Activated CD8-positive, alpha-beta memory T cell treated with anti-CD3 and anti-CD28 coated beads, Interleukin-2, amount 50 U/mL, for 48 hours (primary cell): Measurements from ENCODE around the gene CLMP.
"Not testable (repeated sequence)": the region's sequence is repeated elsewhere in the genome, so short reads cannot be mapped to it uniquely, and the experiment has no call there.

Experiments used
- DNase-seq: peaks from one replicate; pipeline ENCODE4 v3.0.0-alpha.2; 2020

The CLMP gene

GRCh38 chr11:123164732-123165450, 30.2 kb downstream of the CLMP start:
- DNase-seq: no peak

GRCh38 chr11:123163621-123164020, 31.4 kb downstream of the CLMP start:
- no peak for DNase-seq

GRCh38 chr11:123161376-123162030, 33.5 kb downstream of the CLMP start:
- DNase-seq: no peak

DNA sequence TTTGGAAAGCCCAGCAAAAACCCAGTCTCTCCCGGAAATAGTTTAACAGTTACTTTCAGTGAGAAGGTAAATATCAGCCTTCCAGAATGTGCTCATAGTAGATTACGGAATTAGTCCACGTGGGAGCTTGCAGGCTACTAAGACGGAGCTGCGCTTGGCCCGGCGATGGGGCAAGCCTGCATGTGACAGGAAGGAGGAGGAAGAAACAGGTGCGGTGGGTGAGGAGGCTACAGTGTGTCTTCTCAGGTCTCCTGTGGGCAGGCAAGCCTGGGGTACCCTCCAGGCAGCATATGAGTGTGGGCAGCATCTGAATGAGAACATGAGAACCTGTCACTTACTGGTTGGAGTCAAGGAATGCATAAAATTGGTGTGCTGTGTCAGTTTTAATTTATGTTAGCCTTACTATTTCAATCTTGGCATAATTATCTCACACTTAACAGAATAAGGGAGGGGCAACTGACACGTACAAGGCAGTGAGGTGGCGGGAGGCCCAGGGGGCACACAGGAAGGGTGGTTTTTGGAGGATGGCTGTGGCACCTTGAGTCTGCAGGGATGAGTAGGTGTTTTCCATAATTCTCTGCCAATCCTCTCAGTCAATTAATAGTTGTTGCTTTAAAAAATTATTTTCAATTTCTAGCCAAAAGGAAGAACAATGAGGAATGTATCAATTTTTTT, 35.7 kb downstream of the CLMP start:
- DNase-seq: peak; percentile 54

DNA sequence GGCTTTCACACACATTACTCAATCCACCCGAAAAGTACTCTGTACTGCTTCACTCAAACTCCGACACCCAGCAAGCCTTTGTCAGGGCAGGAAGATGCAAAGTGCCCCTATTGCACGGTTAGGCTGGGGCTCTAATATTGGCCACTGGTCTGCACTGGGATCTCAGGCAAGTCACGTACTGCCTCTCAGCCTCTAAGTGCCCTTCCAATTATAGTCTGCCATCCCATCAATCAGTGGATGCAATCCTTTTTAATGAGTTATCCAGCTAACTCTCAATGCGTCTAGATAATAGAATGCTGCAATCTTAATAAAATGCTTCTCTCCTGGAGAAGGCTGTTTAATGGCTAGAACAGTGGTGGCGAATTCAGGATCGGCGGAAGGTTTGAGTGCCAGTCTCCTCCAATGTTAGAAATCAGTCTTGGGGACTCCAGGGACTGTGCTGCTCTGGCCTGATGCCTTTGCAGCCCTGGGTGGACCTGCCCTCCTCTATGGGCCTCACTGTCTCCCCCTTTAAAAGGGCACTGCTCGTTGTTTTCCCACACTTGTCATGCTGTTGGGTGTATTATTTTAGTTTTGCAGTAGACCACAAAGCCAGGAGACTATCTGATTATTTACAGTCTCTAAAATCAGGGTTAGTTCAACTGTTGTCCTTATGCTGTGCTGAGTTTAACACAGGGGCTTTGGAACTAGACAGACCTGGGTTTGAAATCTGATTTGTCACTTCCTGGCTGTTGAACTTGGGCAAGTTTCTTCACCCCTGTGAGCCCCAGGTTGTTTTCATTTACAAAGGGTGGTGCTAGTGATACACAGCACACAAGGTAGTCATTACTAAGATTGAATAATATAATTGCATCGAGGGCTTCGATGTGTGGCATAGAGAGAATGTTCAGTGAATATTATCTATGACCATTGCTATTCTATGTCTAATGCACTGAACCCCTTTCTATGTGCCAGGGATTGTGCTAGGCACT, 36.7 kb downstream of the CLMP start:
- DNase-seq: no peak

- no peak for DNase-seq
These were observed 42.1 kb downstream of the CLMP start for GRCh38 chr11:123152951-123153350.

GRCh38 chr11:123152346-123152745, 42.7 kb downstream of the CLMP start:
- DNase-seq: not testable (repeated sequence)

GRCh38 chr11:123151796-123152195, 43.3 kb downstream of the CLMP start:
- DNase-seq: no peak

DNA sequence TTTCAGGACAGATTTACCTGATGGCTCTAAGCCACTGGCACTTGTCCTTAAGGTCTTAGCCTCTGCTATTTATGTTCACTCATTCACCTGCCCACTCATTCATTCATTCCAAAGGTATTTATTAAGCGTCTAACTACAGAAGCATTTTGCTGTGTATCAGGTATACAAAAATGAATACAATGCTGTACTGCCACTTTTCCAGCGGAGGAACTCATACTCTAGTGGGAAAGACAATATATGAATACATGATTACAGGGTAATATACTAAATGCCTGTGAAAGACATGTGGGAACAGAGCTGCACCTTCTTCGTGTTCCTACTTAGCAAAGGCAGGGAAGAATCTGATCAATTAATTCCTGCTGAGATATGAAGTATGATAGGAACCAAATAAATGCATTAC, 43.7 kb downstream of the CLMP start:
- no peak for DNase-seq

GRCh38 chr11:123150882-123151281, 44.2 kb downstream of the CLMP start:
- DNase-seq: no peak

- no peak for DNase-seq
These were observed 46.1 kb downstream of the CLMP start for GRCh38 chr11:123148965-123149364.

DNA sequence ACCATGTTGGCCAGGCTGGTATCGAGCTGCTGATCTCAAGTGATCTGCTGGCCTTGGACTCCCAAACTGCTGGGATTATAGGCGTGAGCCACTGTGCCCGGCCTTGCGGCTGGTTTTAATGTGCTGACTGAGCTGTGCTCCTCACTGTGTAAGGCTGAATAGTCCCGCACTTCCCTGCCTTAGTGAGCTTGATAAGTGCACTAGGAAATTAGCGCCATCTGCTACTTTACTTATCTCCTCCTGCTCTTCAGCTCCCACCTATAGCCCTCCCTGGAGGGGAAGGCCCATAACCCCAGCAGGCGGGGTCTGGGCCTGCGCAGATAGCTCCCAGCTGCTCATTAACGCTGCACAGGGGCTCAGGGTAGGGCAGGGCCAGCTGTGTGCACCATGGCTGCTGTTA, 49.4 kb downstream of the CLMP start:
- DNase-seq: no peak

GRCh38 chr11:123145220-123145619, 49.8 kb downstream of the CLMP start:
- DNase-seq: no peak

DNA sequence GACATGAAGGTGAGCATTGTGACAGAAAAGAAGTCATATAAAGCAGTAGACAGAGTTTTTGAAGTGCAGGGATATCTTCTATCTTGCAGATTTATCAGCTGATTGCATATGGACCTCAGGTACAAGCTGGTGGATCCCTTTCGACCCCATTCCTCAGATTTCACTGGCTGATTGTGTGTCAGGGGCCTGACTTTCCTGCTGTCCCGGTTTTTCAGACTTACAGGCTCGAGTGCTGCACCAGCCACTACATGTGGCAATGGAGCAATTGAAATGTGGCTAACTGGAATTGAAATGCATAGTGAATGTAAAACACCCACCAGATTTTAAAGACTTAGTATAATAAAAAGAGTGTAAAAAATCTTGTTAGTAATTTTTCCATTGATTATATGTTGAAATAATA, 50.3 kb downstream of the CLMP start:
- DNase-seq: no peak

DNA sequence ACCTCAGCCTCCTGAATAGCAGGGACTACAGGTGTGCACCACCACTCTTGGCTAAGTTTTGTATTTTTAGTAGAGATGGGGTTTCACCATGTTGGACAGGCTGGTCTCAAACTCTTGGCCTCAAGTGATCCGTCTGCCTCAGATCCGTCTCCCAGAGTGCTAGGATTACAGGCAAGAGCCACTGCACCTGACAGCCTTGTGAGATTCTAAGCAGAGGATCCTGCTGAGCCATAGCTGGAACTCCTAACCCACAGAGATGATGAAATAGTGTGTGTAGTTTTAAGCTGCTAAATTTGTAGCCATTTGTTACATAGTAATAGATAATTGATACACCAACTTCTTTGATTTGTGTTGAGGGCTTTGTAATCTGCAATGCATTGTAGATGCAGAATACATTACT, 51.1 kb downstream of the CLMP start:
- no peak for DNase-seq

- DNase-seq: no peak
These were observed 51.6 kb downstream of the CLMP start for GRCh38 chr11:123143476-123143875.

GRCh38 chr11:123139206-123139605, 55.8 kb downstream of the CLMP start:
- no peak for DNase-seq

DNA sequence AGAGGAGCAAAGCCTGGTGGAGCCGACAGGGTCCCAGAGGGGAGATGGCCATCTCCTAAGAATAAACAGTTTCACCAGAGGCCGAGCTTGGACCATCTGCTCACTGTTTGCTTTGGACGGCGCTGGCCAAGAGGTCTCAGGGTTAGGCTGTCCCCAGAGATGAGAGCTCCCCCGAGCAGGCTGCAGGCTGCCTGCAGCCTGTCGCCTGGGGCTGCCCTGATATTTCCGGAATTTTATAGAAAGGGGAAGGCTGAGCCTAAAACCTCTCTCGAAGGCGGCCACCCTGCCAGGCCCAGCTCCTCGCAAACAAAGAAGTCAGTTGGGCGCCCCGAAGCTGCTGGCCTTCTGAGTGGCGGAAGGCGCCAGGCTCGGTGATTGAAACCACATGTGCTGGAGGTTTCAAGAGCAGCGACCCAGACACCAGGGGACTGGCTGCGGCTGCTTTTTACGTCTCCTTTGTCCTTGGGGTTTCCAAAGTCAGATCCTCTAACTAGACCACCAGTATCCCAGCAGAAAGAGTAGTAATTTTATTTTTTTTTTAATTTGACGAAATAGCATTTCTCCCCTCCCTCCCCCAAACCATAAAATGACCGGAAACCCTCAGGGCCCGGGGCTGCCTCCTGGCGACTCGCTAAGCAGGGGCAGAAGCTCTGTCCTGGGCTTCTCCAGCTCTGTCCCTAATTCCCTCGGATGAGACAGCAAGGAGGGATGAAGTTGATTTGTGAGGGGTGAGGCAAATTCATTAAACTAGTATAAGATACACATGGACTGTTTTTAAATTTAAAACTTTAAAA, 57.4 kb downstream of the CLMP start:
- DNase-seq: no peak

DNA sequence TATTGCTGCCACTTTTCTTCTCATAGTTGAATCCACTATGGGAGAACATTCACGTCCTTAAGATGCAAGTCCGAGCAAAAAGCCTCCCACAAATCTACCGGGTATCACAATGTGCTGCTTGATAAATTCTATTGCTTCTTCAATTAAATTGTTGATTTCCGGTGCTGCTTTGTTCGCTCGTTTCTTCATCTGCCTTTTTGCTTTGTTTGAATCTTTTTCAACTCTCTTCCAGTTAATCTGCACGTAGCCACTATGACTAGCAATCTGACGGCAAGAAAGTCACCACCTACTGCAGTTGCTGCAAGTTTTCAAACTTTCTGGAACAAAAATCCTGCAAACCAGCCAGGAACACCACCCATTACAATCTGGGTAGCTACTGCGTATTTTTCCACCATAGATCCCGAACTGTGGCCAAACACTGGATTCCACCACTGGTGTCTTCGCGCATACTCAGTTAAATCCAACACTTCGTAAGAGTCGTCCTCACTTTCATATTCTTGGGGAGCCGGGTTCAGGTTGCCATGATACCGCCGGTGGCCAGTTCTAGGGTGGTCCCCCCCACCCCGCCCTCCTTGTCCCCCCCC, 59.1 kb downstream of the CLMP start:
- no peak for DNase-seq

GRCh38 chr11:123132881-123133280, 62.2 kb downstream of the CLMP start:
- no peak for DNase-seq

- DNase-seq: not testable (repeated sequence)
These were observed 62.8 kb downstream of the CLMP start for GRCh38 chr11:123132034-123132766.
